Parathyroid adenoma (tissue), 2 donors: ENCODE results near the gene SRBD1.

ENCODE experiments used
- H2AFZ ChIP-seq: fragments of 300-600 bp; sonication (generic); one replicate; pipeline ENCODE4 v1.7.0; 2017; ENCODE audit warnings: antibody characterized with exemption, mild to moderate bottlenecking
- H3K27ac ChIP-seq: fragments of 300-600 bp; sonication (generic); one replicate; pipeline ENCODE4 v1.7.0; 2017
- H3K27me3 ChIP-seq: fragments of 300-600 bp; sonication (generic); one replicate; pipeline ENCODE4 v1.7.0; 2017; ENCODE audit warnings: low read length; ENCODE audit not compliant: control insufficient read depth, insufficient read depth
- H3K36me3 ChIP-seq: fragments of 300-600 bp; sonication (generic); one replicate; pipeline ENCODE4 v1.7.0; 2017; ENCODE audit warnings: low read length; ENCODE audit not compliant: control insufficient read depth, insufficient read depth
- H3K4me1 ChIP-seq: fragments of 300-600 bp; sonication (generic); one replicate; pipeline ENCODE4 v1.7.0; 2017; ENCODE audit warnings: control low read depth
- H3K4me2 ChIP-seq: fragments of 300-600 bp; sonication (generic); one replicate; pipeline ENCODE4 v1.7.0; 2017; ENCODE audit warnings: low read length
- H3K4me3 ChIP-seq: fragments of 300-600 bp; sonication (generic); one replicate; pipeline ENCODE4 v1.7.0; 2017; ENCODE audit warnings: low read depth, low read length
- H3K79me2 ChIP-seq: fragments of 300-600 bp; sonication (generic); one replicate; pipeline ENCODE4 v1.7.0; 2017; ENCODE audit warnings: control low read depth
- H3K9ac ChIP-seq: fragments of 300-600 bp; sonication (generic); one replicate; pipeline ENCODE4 v1.7.0; 2017; ENCODE audit warnings: mild to moderate bottlenecking
- H3K9me3 ChIP-seq: fragments of 300-600 bp; sonication (generic); one replicate; pipeline ENCODE4 v1.7.0; 2017; ENCODE audit warnings: low read length; ENCODE audit not compliant: control insufficient read depth
- TF ChIP-seq, protein P1 (sequence below): fragments of 300-600 bp; sonication (generic); IDR thresholded peaks from one replicate; pipeline ENCODE4 v1.7.0; 2017; ENCODE audit warnings: antibody characterized with exemption, mild to moderate bottlenecking
- donor health status: primary hyperparathyroidism.

The SRBD1 gene

DNA sequence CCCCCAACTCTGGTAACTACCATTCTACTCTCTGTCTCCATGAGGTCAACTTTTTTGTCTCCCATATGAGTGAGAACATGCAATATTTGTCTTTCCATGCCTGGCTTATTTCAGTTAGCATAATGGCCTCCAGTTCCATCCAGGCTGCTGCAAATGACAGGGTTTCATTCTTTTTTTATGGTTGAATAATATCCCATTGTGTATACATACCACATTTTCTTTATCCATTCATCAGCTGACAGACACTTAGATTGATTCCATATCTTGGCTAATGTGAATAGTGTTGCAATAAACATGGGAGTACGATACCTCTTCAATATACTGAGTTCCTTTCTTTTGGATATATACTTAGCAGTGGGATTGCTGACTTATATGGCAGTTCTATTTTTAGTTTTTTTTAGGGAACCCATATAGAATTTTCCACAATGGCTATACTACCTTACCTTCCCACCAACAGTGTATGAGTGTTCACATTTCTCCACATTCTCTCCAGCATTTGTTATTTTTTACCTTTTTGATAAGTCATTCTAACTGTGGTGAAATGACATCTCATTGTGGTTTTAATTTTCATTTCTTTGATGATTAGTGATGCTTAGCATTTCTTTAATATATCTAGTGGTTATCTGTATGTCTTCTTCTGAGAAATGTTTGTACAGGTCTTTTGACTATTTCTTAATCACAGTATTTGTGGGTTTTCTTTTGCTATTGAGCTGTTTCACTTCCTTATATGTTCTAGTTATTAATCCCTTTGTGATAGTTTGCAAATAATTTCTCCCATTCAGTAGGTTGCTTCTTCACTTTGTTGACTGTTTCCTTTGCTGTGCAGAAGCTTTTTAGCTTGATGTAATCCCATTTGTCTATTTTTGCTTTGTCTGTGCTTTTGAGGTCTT lies 112.2 kb downstream of the SRBD1 start:
- Histone ChIP-seq H3K79me2 (no peaks in the 10 kb centered on the region), H2AFZ (no peak overlapping the region), H3K36me3 (no peaks in the 10 kb centered on the region), H3K27me3 (no peaks in the 10 kb centered on the region), H3K9ac (no peak overlapping the region), H3K4me1 (peaks cover 5% of the 10 kb centered on the region), H3K27ac (no peak overlapping the region), H3K4me2 (no peak overlapping the region), H3K4me3 (no peak overlapping the region), H3K9me3 (no peaks in the 10 kb centered on the region)
- TF ChIP-seq, protein P1, sequence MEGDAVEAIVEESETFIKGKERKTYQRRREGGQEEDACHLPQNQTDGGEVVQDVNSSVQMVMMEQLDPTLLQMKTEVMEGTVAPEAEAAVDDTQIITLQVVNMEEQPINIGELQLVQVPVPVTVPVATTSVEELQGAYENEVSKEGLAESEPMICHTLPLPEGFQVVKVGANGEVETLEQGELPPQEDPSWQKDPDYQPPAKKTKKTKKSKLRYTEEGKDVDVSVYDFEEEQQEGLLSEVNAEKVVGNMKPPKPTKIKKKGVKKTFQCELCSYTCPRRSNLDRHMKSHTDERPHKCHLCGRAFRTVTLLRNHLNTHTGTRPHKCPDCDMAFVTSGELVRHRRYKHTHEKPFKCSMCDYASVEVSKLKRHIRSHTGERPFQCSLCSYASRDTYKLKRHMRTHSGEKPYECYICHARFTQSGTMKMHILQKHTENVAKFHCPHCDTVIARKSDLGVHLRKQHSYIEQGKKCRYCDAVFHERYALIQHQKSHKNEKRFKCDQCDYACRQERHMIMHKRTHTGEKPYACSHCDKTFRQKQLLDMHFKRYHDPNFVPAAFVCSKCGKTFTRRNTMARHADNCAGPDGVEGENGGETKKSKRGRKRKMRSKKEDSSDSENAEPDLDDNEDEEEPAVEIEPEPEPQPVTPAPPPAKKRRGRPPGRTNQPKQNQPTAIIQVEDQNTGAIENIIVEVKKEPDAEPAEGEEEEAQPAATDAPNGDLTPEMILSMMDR: no peak

DNA sequence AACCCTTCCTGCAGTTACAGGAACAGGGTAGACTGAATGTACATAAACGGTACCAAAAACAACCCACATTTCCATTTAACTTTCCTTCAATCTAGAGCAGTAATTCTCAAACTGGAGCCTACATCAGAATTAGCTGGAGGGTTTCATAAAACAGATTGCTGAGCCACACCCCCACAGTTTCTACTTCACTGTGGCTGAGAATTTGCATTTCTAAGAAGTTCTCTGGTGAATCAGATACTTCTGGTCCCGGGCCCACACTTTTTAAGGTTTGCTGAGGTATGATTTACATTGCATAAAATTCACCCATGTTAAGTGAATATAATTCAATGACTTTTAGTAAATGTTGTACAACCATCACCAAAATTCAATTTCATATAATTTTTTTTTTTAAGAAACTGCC lies 113.7 kb downstream of the SRBD1 start:
- H2AFZ ChIP-seq: peak overlapping the region; percentile 33
- peaks cover 5% of the 10 kb centered on the region for H3K4me1 ChIP-seq

DNA sequence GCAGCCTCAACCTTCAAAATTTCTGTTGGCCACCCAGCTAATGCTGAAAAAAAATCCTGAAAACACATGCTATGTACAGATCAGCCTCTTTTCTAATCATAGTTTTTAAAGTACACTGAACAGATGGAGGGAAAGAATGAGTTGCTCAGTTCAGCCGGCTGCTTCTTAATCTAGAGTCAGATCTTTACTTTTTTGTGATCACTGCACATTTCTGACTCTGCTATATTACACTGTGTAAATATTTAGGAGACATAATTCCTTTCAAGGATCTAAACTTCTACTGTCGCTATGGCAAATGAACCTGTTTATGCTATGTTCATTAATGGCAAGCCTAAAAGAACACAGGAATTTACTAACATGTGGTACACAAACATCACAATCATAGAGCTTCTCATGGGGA lies 114.2 kb downstream of the SRBD1 start:
- no peaks in the 10 kb centered on the region for H3K36me3 ChIP-seq
- no peak overlapping the region for H3K9ac ChIP-seq
- no peak overlapping the region for H3K4me2 ChIP-seq
- no peaks in the 10 kb centered on the region for H3K27me3 ChIP-seq
- peaks cover 5% of the 10 kb centered on the region for H3K4me1 ChIP-seq
- TF ChIP-seq, protein P1: no peak
- H3K4me3 ChIP-seq: no peak overlapping the region
- H3K27ac ChIP-seq: peak overlapping the region; percentile 17
- H2AFZ ChIP-seq: peak overlapping the region; percentile 33
- no peaks in the 10 kb centered on the region for H3K79me2 ChIP-seq
- H3K9me3 ChIP-seq: no peaks in the 10 kb centered on the region

More for the DNA sequence above, 113.7 kb downstream of the SRBD1 start:
- Histone ChIP-seq H3K27me3 (no peaks in the 10 kb centered on the region), H3K9me3 (no peaks in the 10 kb centered on the region), H3K4me2 (no peak overlapping the region), H3K79me2 (no peaks in the 10 kb centered on the region), H3K36me3 (no peaks in the 10 kb centered on the region), H3K9ac (no peak overlapping the region), H3K4me3 (no peak overlapping the region), H3K27ac (peak overlapping the region; percentile 17)
- TF ChIP-seq, protein P1: no peak

DNA sequence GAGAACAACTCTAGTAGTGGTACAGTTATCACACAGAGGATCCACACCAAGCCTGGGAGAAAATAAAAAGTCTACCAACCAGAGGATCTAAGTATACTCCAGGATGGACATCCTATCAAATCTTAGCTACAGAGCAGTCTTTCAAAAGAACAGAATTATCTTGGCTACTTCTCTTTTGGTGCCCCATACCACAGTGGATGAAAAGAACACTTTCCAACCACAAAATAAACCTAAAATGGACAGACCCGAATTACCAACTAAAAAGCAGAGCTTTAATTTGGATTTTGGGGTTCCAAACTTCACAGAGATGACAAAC lies 116.1 kb downstream of the SRBD1 start:
- Histone ChIP-seq H3K9me3 (no peaks in the 10 kb centered on the region), H3K4me3 (no peak overlapping the region), H3K27ac (no peak overlapping the region), H3K4me1 (peaks cover 5% of the 10 kb centered on the region), H3K79me2 (no peaks in the 10 kb centered on the region), H2AFZ (no peak overlapping the region), H3K9ac (no peak overlapping the region), H3K4me2 (no peak overlapping the region), H3K27me3 (no peaks in the 10 kb centered on the region), H3K36me3 (no peaks in the 10 kb centered on the region)
- TF ChIP-seq, protein P1: no peak
